GM12878 (cell line): Measurements from ENCODE around the gene LAMA2. TPM values are rescaled to one million over a fixed set of nuclear protein-coding genes. Genes with fewer than 3 reads are reported as not detected.

Experiments
- ATAC-seq: fragments of 200-7000 bp; cut with Tn5 transposase; 3 replicates; pipeline ENCODE4 v1.9.1; 2020; ENCODE audit warnings: mild to moderate bottlenecking, moderate library complexity
- BruUV-seq: library from RNA; stranded (reverse); fragments of 400-500 nt; replicated peaks from 2 replicates; lab custom pipeline; 2021; lab: Mats Ljungman, UMichigan
- CTCF ChIA-PET: fragments of 300-600 bp; sonication (Branson Sonifier 250); formaldehyde crosslinking; extraction: SDS; loops from one replicate; lab custom pipeline; 2021; ENCODE audit warnings: inconsistent platforms; lab: Yijun Ruan, JAX
- POLR2A ChIA-PET: fragments of 350-600 bp; formaldehyde crosslinking; extraction: SDS; loops from one replicate; lab custom pipeline; 2021; ENCODE audit warnings: inconsistent platforms; lab: Charles Lee
- RAD21 ChIA-PET: fragments of 300-600 bp; sonication (Branson Sonifier 250); formaldehyde crosslinking; loops from one replicate; lab custom pipeline; 2023; ENCODE audit warnings: antibody characterized with exemption; ENCODE audit not compliant: unreplicated experiment; lab: Charles Lee
- SMC1A ChIA-PET: fragments of 300-600 bp; sonication (Branson Sonifier 250); formaldehyde crosslinking; loops from one replicate; lab custom pipeline; 2023; ENCODE audit not compliant: unreplicated experiment, uncharacterized antibody; lab: Charles Lee
- DNase-seq: peaks from one replicate; pipeline ENCODE4 v3.0.0-alpha.2; 2011; ENCODE audit warnings: low read depth, low spot score
- FAIRE-seq: peaks from 3 replicates; lab custom pipeline; 2011; peaks lifted over from hg19 to GRCh38; lab: Jason Lieb, UNC
- H2AFZ ChIP-seq: 2 replicates; pipeline ENCODE4 v1.6.0; 2011; ENCODE audit warnings: low read depth, low read length, control low read depth; ENCODE audit not compliant: control insufficient read depth
- H3K27ac ChIP-seq: 2 replicates; pipeline ENCODE4 v1.5.1; 2011; ENCODE audit warnings: control low read depth; ENCODE audit not compliant: control insufficient read depth, insufficient read depth
- H3K27me3 ChIP-seq, 2 experiments: replicated peaks in 1 of 2; 2 replicates each; pipeline versions ENCODE4 v1.6.0 to v1.6.1; 2011; ENCODE audit warnings: low read length in 1 of 2; ENCODE audit not compliant: control insufficient read depth in 2 of 2, insufficient read depth in 2 of 2
- H3K36me3 ChIP-seq, 2 experiments: 2 replicates each; pipeline ENCODE4 v1.5.1; 2011; ENCODE audit warnings: low read length in 1 of 2; ENCODE audit not compliant: control insufficient read depth in 2 of 2, insufficient read depth in 2 of 2
- H3K4me1 ChIP-seq: 2 replicates; pipeline ENCODE4 v1.6.1; 2011; ENCODE audit warnings: mild to moderate bottlenecking, low read length, moderate library complexity, mixed read lengths; ENCODE audit not compliant: control insufficient read depth, insufficient read depth
- H3K4me2 ChIP-seq: 2 replicates; pipeline ENCODE4 v1.6.0; 2011; ENCODE audit warnings: control low read depth; ENCODE audit not compliant: control insufficient read depth, insufficient read depth
- H3K4me3 ChIP-seq: fragments of 200-600 bp; sonication (generic); 2 replicates; pipeline ENCODE4 v1.5.1; 2016
- H3K79me2 ChIP-seq: 2 replicates; pipeline ENCODE4 v1.6.0; 2011; ENCODE audit warnings: low read length; ENCODE audit not compliant: control insufficient read depth, insufficient read depth
- H3K9ac ChIP-seq: 2 replicates; pipeline ENCODE4 v1.8.0; 2011; ENCODE audit warnings: low read length, control low read depth, mixed read lengths; ENCODE audit not compliant: control insufficient read depth, insufficient read depth
- H3K9me3 ChIP-seq: replicated peaks from 3 replicates; pipeline ENCODE4 v1.5.1; 2011; ENCODE audit warnings: mild to moderate bottlenecking, low read length; ENCODE audit not compliant: control insufficient read depth, insufficient read depth
- H4K20me1 ChIP-seq: 2 replicates; pipeline ENCODE4 v1.6.0; 2011; ENCODE audit not compliant: control insufficient read depth, insufficient read depth
- ATF2 ChIP-seq: IDR thresholded peaks from 2 replicates; pipeline ENCODE4 v1.6.1; 2012; ENCODE audit warnings: low read length, inconsistent platforms
- IRF5 ChIP-seq: fragments of 450-650 bp; IDR thresholded peaks from 2 replicates; pipeline ENCODE4 v1.6.1; 2017; ENCODE audit warnings: borderline replicate concordance
- NFYA ChIP-seq: IDR thresholded peaks from 2 replicates; pipeline ENCODE4 v1.6.1; 2011; ENCODE audit warnings: low read depth, mild to moderate bottlenecking, low read length, improper control_type of control experiment, borderline replicate concordance
- SREBF2 ChIP-seq: IDR thresholded peaks from 2 replicates; pipeline ENCODE4 v1.6.1; 2012; ENCODE audit warnings: mild to moderate bottlenecking, low read length
- SRF ChIP-seq, 2 experiments: IDR thresholded peaks; 2 replicates each; pipeline ENCODE4 v1.6.1; 2011; ENCODE audit warnings: low read depth in 2 of 2, low read length in 2 of 2, mild to moderate bottlenecking in 1 of 2, moderate library complexity in 1 of 2
- WGBS: methylation state at CpG from one replicate; pipeline ENCODE4 v1.1.6; 2016; ENCODE audit warnings: low lambda C conversion rate; ENCODE audit not compliant: insufficient replicate concordance, insufficient coverage; ENCODE audit errors: missing lambda C conversion rate; 5-methylcytosine and 5-hydroxymethylcytosine counted together
- in situ Hi-C: fragments of 300-500 bp; cut with MboI; formaldehyde crosslinking; loops from 9 replicates; pipeline ENCODE4 v1.14.3; 2018; ENCODE audit warnings: mixed read lengths
- intact Hi-C: fragments of 100-400 bp; cut with micrococcal nuclease; formaldehyde crosslinking; loops from one replicate; pipeline ENCODE4 v1.14.2; 2022; ENCODE audit not compliant: unreplicated experiment
- polyA plus RNA-seq, 11 experiments: library from polyadenylated mRNA; depleted of rRNA in 4 of 11; unstranded in 6 of 11; stranded (reverse) in 5 of 11; fragments of >200 nt; fragmentation: Nextera tagmentation in 4 of 11; fragmentation: Illumina TruSeq in 1 of 11; extraction: Ambion mirVana in 4 of 11; extraction: Trizol in 1 of 11; gene quantifications; 1 replicate in 1 of 11; 2 replicates in 10 of 11; pipeline versions ENCODE4 v1.2.1 to v1.2.3, GENCODE V29; 2011 to 2016; ENCODE audit warnings: inconsistent platforms in 2 of 11, missing spikeins in 2 of 11, low read depth in 1 of 11
- total RNA-seq, 4 experiments: library from RNA; depleted of rRNA in 3 of 4; stranded (reverse); fragments of >200 nt in 3 of 4; fragmentation: Illumina TruSeq in 1 of 4; extraction: Trizol in 1 of 4; gene quantifications; 2 replicates each; pipeline versions ENCODE4 v1.2.1 to v1.2.3, GENCODE V29; 2013 to 2021

The LAMA2 gene
- total and polyA plus RNA-seq, 10 of the 15 experiments (the other 5 are each of a cell fraction or from before 2014, with no cell fraction given), result 0.04 to 2.0 (median 0.37) TPM; not detected in 1

GRCh38 chr6:128929869-128930268 is 46.9 kb downstream of the LAMA2 start:
- FAIRE-seq, result no peak
- intact Hi-C loops (no loop called here), in situ Hi-C loops (no loop called here)
- H3K4me3 ChIP-seq, result no peak overlapping the region
- no peak overlapping the region for H3K27ac ChIP-seq
- 80% methylated on average over 10 of the region's 34 CpGs for WGBS
- H2AFZ ChIP-seq, result no peak overlapping the region
- H3K27me3 ChIP-seq, result no peaks in the 10 kb centered on the region
- ChIA-PET RAD21 (no interaction called here), CTCF (no interaction called here), POLR2A (no interaction called here), SMC1A (no interaction called here)
- no peak for DNase-seq
- H3K9ac ChIP-seq, result no peak overlapping the region
- H3K4me2 ChIP-seq, result no peak overlapping the region
- TF ChIP-seq NFYA (no peak), SRF (IDR thresholded peaks at IDR 0.05; ENCODE audit: low read depth in 2 of 2, low read length in 2 of 2) (0 out of 4 replicates have a peak, but pooled peaks of 1 of the 2 experiments have one; percentile 14)
- H3K79me2 ChIP-seq, result no peaks in the 10 kb centered on the region
- no peaks in the 10 kb centered on the region for H3K4me1 ChIP-seq
- H3K36me3 ChIP-seq, result no peaks in the 10 kb centered on the region
- no peaks in the 10 kb centered on the region for H4K20me1 ChIP-seq
- no peak for ATAC-seq
- no peaks in the 10 kb centered on the region for H3K9me3 ChIP-seq
- BruUV-seq, result no TSS peak

GRCh38 chr6:128930321-128930720 is 47.4 kb downstream of the LAMA2 start:
- H2AFZ ChIP-seq, result no peak overlapping the region
- TF ChIP-seq SREBF2 (no peak), ATF2 (no peak), IRF5 (no peak)
- TF ChIP-seq, all 136 proteins: peak for 0
- no peak for FAIRE-seq
- no peak overlapping the region for H3K4me2 ChIP-seq
- H3K9ac ChIP-seq, result no peak overlapping the region
- ChIA-PET POLR2A (no interaction called here), SMC1A (no interaction called here), CTCF (no interaction called here), RAD21 (no interaction called here)
- intact Hi-C loops, result no loop called here
- no peaks in the 10 kb centered on the region for H3K36me3 ChIP-seq
- no peaks in the 10 kb centered on the region for H3K4me1 ChIP-seq
- H3K27me3 ChIP-seq, result no peaks in the 10 kb centered on the region
- in situ Hi-C loops, result no loop called here
- H3K79me2 ChIP-seq, result no peaks in the 10 kb centered on the region
- no peak for DNase-seq
- 11% methylated on average over 5 of the region's 5 CpGs for WGBS
- no peaks in the 10 kb centered on the region for H3K9me3 ChIP-seq
- ATAC-seq, result no peak
- BruUV-seq, result no TSS peak
- H3K4me3 ChIP-seq, result no peak overlapping the region
- no peak overlapping the region for H3K27ac ChIP-seq
- H4K20me1 ChIP-seq, result no peaks in the 10 kb centered on the region
